Liver (tissue), 3 donors: ENCODE data around the gene TCP1.

Experiments
- NR2F2 ChIP-seq: IDR thresholded peaks from 2 replicates; pipeline ENCODE4 v1.6.1; 2016; ENCODE audit warnings: antibody characterized with exemption
- TAF1 ChIP-seq: conservative IDR thresholded peaks from 2 replicates; pipeline ENCODE4 v1.6.1; 2016; ENCODE audit warnings: antibody characterized with exemption, mild to moderate bottlenecking
- YY1 ChIP-seq: IDR thresholded peaks from 2 replicates; pipeline ENCODE4 v1.6.1; 2016; ENCODE audit warnings: antibody characterized with exemption, mild to moderate bottlenecking
- TF ChIP-seq, protein P1 (sequence below): fragments of 150-350 bp; IDR thresholded peaks from 2 replicates; pipeline ENCODE4 v1.5.1; 2017; ENCODE audit warnings: improper control_type of control experiment, low read depth, low read length; ENCODE audit not compliant: missing input control
- donor health status: healthy.
- donor health status: healthy.

DNA sequence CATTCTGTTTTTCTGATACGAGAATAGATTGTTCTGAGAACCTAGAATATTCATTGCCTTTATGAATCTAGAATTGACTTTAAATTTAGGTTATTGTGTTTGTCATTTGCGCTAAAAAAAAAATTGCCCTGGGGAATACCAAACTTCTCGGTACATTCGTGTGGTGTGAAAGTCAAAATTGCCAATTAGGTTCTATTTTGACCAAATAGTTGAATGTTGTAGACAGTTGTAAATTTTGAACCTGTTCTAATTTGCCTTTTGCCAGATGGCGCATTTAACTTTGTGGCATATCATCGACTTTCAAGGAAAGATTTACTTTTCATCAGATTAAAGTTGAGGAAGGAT is 59.1 kb downstream of the TCP1 start:
- TF ChIP-seq TAF1 (no peak), YY1 (no peak), NR2F2 (no peak)
- TF ChIP-seq, protein P1, sequence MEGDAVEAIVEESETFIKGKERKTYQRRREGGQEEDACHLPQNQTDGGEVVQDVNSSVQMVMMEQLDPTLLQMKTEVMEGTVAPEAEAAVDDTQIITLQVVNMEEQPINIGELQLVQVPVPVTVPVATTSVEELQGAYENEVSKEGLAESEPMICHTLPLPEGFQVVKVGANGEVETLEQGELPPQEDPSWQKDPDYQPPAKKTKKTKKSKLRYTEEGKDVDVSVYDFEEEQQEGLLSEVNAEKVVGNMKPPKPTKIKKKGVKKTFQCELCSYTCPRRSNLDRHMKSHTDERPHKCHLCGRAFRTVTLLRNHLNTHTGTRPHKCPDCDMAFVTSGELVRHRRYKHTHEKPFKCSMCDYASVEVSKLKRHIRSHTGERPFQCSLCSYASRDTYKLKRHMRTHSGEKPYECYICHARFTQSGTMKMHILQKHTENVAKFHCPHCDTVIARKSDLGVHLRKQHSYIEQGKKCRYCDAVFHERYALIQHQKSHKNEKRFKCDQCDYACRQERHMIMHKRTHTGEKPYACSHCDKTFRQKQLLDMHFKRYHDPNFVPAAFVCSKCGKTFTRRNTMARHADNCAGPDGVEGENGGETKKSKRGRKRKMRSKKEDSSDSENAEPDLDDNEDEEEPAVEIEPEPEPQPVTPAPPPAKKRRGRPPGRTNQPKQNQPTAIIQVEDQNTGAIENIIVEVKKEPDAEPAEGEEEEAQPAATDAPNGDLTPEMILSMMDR = no peak
